Cardiac muscle cell (in vitro differentiated cells and primary cell): ENCODE data around the gene IMPDH1. TPM values are rescaled to one million over a fixed set of nuclear protein-coding genes. Genes with fewer than 3 reads are reported as not detected.

Source experiments
- DNase-seq, 2 donors: peaks; one replicate each; pipeline versions ENCODE4 v3.0.0 to v3.0.0-alpha.2; 2010 to 2017; ENCODE audit warnings: low read depth in 1 of 2, low spot score in 1 of 2
- H3K27ac ChIP-seq: fragments of 200-600 bp; sonication (generic); 2 replicates; pipeline ENCODE4 v1.5.1; 2016
- H3K27me3 ChIP-seq: fragments of 200-600 bp; sonication (generic); 2 replicates; pipeline ENCODE4 v1.6.0; 2016; ENCODE audit warnings: control low read depth
- H3K36me3 ChIP-seq: fragments of 200-600 bp; sonication (generic); 2 replicates; pipeline ENCODE4 v1.5.1; 2016; ENCODE audit warnings: control low read depth
- H3K4me1 ChIP-seq: fragments of 200-600 bp; sonication (generic); 2 replicates; pipeline ENCODE4 v1.8.1; 2017; ENCODE audit warnings: low read depth, mild to moderate bottlenecking, mixed run types
- H3K4me3 ChIP-seq: fragments of 200-600 bp; sonication (generic); 2 replicates; pipeline ENCODE4 v1.5.1; 2016; ENCODE audit warnings: mild to moderate bottlenecking
- H3K9me3 ChIP-seq: fragments of 200-600 bp; sonication (generic); 2 replicates; pipeline ENCODE4 v1.5.1; 2017; ENCODE audit warnings: low read depth, mild to moderate bottlenecking, control low read depth
- CTCF ChIP-seq: IDR thresholded peaks from 2 replicates; pipeline ENCODE4 v1.5.1; 2012; ENCODE audit warnings: low read depth, mild to moderate bottlenecking, low read length
- polyA plus RNA-seq: library from polyadenylated mRNA; unstranded; fragments of >200 nt; fragmentation: Nextera tagmentation; extraction: Ambion mirVana; gene quantifications from 2 replicates; pipeline ENCODE4 v1.2.1, GENCODE V29; 2016
- total RNA-seq: library from RNA; depleted of rRNA; stranded (reverse); fragments of >200 nt; gene quantifications from 2 replicates; pipeline ENCODE4 v1.2.3, GENCODE V29; 2016

Gene IMPDH1
- total and polyA plus RNA-seq, 2 experiments from 2014 or later: 20.5 to 24.0 TPM

- no peak overlapping the region for H3K27ac ChIP-seq
- no peaks in the 10 kb centered on the region for H3K4me1 ChIP-seq
- H3K9me3 ChIP-seq: no peaks in the 10 kb centered on the region
- H3K27me3 ChIP-seq: peaks cover 10% of the 10 kb centered on the region
- H3K4me3 ChIP-seq: no peak overlapping the region
- H3K36me3 ChIP-seq: no peaks in the 10 kb centered on the region
- no peak for DNase-seq
- TF ChIP-seq CTCF: no peak
Measured at GRCh38 chr7:128422842-128423241, 13.1 kb upstream of the IMPDH1 start.

DNA sequence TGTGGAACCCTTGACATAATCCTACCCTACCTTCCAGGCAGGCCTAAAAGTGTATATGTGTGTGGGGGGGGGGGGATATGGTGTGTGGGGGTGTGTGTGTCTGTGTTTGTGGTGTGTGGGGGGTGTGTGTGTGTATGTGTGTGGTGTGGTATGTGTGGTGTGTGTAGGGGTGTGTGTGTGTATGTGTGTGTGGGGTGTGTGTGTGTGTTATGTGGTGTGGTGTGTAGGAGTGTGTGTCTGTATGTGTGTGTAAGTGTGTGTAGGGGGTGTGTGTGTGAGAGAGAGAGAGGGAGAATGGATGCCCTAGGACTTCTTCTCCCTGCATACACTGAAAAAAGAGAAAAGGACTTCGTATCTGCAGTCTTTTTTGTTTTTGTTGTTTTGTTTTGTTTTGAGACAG lies 12.3 kb upstream of the IMPDH1 start:
- TF ChIP-seq CTCF: no peak
- DNase-seq: no peak
- H3K27ac ChIP-seq: no peak overlapping the region
- H3K36me3 ChIP-seq: no peaks in the 10 kb centered on the region
- peaks cover 10% of the 10 kb centered on the region for H3K27me3 ChIP-seq
- no peaks in the 10 kb centered on the region for H3K4me1 ChIP-seq
- H3K9me3 ChIP-seq: no peaks in the 10 kb centered on the region
- no peak overlapping the region for H3K4me3 ChIP-seq

DNA sequence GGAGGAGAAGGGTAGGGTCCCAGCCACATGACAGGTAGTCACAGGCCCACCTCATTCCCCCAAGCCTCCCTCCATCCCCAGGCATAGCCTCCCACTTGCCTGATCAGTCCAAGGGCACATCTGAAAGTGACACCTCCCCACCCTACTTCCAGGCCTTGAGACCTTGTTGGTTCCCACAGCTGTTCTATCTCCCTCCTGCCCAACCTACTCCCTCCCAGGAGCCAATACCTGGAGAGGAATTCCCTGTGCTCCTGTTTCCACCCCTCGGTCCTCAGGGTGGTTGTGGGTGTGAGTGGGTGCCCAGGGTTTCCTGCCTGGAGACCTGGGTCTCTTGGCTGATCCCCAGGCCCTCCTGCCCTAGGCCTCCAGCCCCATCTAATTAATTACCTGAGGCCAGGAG lies 11.6 kb upstream of the IMPDH1 start:
- Histone ChIP-seq H3K9me3 (no peaks in the 10 kb centered on the region), H3K4me1 (no peaks in the 10 kb centered on the region), H3K4me3 (no peak overlapping the region), H3K27me3 (peaks cover 10% of the 10 kb centered on the region), H3K27ac (no peak overlapping the region), H3K36me3 (no peaks in the 10 kb centered on the region)
- no peak for TF ChIP-seq CTCF
- no peak for DNase-seq

DNA sequence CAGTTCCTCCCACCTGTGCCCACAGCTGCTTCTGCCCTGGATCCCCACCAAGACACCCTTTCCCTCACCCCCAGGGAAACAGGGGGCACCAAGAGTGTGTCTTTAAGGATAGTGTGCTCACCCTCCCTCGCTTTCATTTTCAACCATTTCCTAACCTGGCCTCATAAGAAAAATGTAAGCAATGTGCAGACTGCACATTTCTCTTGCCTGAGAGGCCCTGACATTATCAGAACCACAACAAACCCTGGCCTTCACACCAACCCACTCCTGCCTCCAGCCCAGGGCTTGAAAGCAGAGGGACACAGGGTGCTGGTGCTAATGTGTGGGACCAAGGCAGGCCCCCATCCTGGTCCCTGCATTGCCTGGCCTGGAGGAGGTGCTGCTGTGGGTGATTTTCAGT lies 11.0 kb upstream of the IMPDH1 start:
- Histone ChIP-seq H3K36me3 (no peaks in the 10 kb centered on the region), H3K27ac (no peak overlapping the region), H3K4me1 (no peaks in the 10 kb centered on the region), H3K4me3 (no peak overlapping the region), H3K27me3 (peaks cover 10% of the 10 kb centered on the region), H3K9me3 (no peaks in the 10 kb centered on the region)
- no peak for TF ChIP-seq CTCF
- no peak for DNase-seq

DNA sequence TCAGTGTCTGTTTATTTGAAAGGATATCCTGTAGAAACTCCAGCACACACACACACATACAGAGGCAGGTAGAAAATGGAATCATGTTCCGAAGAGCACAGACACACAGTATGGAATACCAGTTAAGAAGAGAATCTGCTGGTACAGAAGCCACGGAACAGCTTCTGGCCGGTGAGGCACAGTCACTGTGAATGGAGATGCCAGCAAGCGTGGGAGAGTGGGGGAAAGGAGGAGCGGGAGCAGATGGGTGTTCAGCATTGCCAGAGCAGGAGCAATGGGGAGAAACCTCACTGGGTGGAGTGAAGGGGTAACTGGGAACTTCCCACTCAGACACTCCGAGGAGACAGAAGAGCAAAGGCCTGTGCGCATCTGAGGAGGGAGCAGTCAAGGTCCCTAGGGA lies 9.5 kb upstream of the IMPDH1 start:
- DNase-seq: no peak
- H3K4me3 ChIP-seq: no peak overlapping the region

More for the DNA sequence above, 9.5 kb upstream of the IMPDH1 start:
- Histone ChIP-seq H3K27me3 (peaks cover 10% of the 10 kb centered on the region), H3K9me3 (no peaks in the 10 kb centered on the region), H3K27ac (no peak overlapping the region), H3K36me3 (no peaks in the 10 kb centered on the region), H3K4me1 (no peaks in the 10 kb centered on the region)
- no peak for TF ChIP-seq CTCF
